Heart left ventricle (tissue), 16 donors: ENCODE data around the gene CDH5. TPM values are rescaled to one million over a fixed set of nuclear protein-coding genes. Genes with fewer than 3 reads are reported as not detected.

Experiments used
- ATAC-seq, 4 donors: fragments of 200-7000 bp; cut with Tn5 transposase; one replicate each; pipeline ENCODE4 v1.9.1; 2020 to 2022; ENCODE audit warnings: moderate library complexity in 4 of 4, mild to moderate bottlenecking in 3 of 4, moderate number of reproducible peaks in 1 of 4
- DNase-seq, 5 donors: peaks; one replicate each; pipeline ENCODE4 v3.0.0-alpha.2; 2020
- H3K27ac ChIP-seq, 12 donors: fragments of 200-600 bp; sonication (generic) in 4 of 12; one replicate each; pipeline versions ENCODE4 v1.5.0 to v1.8.0; 2016 to 2022; ENCODE audit warnings: mild to moderate bottlenecking in 2 of 12
- H3K27me3 ChIP-seq, 9 donors: fragments of 200-600 bp; sonication (generic) in 2 of 9; one replicate each; pipeline versions ENCODE4 v1.5.1 to v1.8.0; 2016 to 2022; ENCODE audit warnings: mild to moderate bottlenecking in 3 of 9
- H3K36me3 ChIP-seq, 9 donors: fragments of 200-600 bp; sonication (generic) in 2 of 9; one replicate each; pipeline versions ENCODE4 v1.5.0 to v1.8.0; 2018 to 2022; ENCODE audit warnings: mild to moderate bottlenecking in 2 of 9
- H3K4me1 ChIP-seq, 12 donors: fragments of 200-600 bp; sonication (generic) in 4 of 12; one replicate each; pipeline versions ENCODE4 v1.5.0 to v1.8.0; 2016 to 2022; ENCODE audit warnings: mild to moderate bottlenecking in 3 of 12
- H3K4me3 ChIP-seq, 12 donors: fragments of 200-600 bp; sonication (generic) in 4 of 12; one replicate each; pipeline versions ENCODE4 v1.5.0 to v1.8.0; 2017 to 2022; ENCODE audit warnings: mild to moderate bottlenecking in 9 of 12, moderate library complexity in 4 of 12
- H3K9me3 ChIP-seq, 12 donors: fragments of 200-600 bp; sonication (generic) in 4 of 12; one replicate each; pipeline versions ENCODE4 v1.5.0 to v1.8.0; 2016 to 2022; ENCODE audit warnings: mild to moderate bottlenecking in 1 of 12
- POLR2A ChIP-seq, 2 donors: fragments of 450-650 bp; IDR thresholded peaks; one replicate each; pipeline ENCODE4 v1.6.1; 2017; ENCODE audit warnings: antibody characterized with exemption in 2 of 2, mild to moderate bottlenecking in 2 of 2, moderate library complexity in 2 of 2
- WGBS, 4 donors: extraction: QIAGEN DNeasy Blood & Tissue Kit in 2 of 4; methylation state at CpG; one replicate each; pipeline versions ENCODE4 v1.1.5 to v1.1.7; 2013 to 2018; 5-methylcytosine and 5-hydroxymethylcytosine counted together
- intact Hi-C, 10 donors: fragments of 100-400 bp; cut with DNase I; formaldehyde crosslinking; loops; one replicate each; pipeline versions ENCODE4 v1.11.1 to v1.14.2; 2022
- polyA plus RNA-seq, 2 donors: library from polyadenylated mRNA; stranded (reverse); fragments of 200-250 nt; gene quantifications; one replicate each; pipeline ENCODE4 v1.2.3, GENCODE V29; 2013
- total RNA-seq, 9 donors: library from RNA; depleted of rRNA in 2 of 9; stranded (reverse); fragments of >200 nt in 2 of 9; fragmentation: NEBNext Ultra II Directional in 3 of 9; extraction: Animal tissue kit (Norgen Biotek cat#: 25700) in 3 of 9; gene quantifications; one replicate each; pipeline versions ENCODE4 v1.1.0 to v1.2.4, GENCODE V29; 2016 to 2023
- TF ChIP-seq, protein P1 (sequence below), 12 donors: fragments of 200-600 bp; sonication (generic) in 4 of 12; IDR thresholded peaks; one replicate each; pipeline versions ENCODE4 v1.5.0 to v1.8.0; 2018 to 2022; ENCODE audit warnings: antibody characterized with exemption in 12 of 12, mild to moderate bottlenecking in 5 of 12
- donor health status: ischemic (EF 13 %, LVEDD 7.1; RV severe dilation, severe dysfunction).
- donor health status: healthy with polysubstance abuse.
- donor health status: DM: no; HTN: yes; CAD: no.
- donor health status: DM: no; HTN: no; CAD: no.
- donor health status: ischemic (EF 25% LVEDD 6.9; RV normal size, moderate dysfunction).
- donor health status: ischemic (EF 25% LVEDD 5.7; RV mildly dilated, moderate dysfunction).
- donor health status: healthy.
- donor health status: DM: yes; HTN: yes; CAD: no.
- donor health status: ischemic (EF 35%, LVEDD 5.7; RV mildly dilated, moderate dysfunction).
- donor health status: nonischemic (EF 11% LVEDD 7.7; RV severe dilation, severe dysfunction).
- donor health status: DM: yes; HTN: yes; CAD: no.
- donor health status: PGD.
- donor health status: ischemic (EF 29% LVEDD 5.4; RV normal size, mild dysfunction).
- donor health status: nonischemic (EF 23%, LVEDD 6.1; RV moderate dilation, normal function).

Gene CDH5
- total and polyA plus RNA-seq, 11 donors, result 24.9 to 135 (median 62.3) TPM

DNA sequence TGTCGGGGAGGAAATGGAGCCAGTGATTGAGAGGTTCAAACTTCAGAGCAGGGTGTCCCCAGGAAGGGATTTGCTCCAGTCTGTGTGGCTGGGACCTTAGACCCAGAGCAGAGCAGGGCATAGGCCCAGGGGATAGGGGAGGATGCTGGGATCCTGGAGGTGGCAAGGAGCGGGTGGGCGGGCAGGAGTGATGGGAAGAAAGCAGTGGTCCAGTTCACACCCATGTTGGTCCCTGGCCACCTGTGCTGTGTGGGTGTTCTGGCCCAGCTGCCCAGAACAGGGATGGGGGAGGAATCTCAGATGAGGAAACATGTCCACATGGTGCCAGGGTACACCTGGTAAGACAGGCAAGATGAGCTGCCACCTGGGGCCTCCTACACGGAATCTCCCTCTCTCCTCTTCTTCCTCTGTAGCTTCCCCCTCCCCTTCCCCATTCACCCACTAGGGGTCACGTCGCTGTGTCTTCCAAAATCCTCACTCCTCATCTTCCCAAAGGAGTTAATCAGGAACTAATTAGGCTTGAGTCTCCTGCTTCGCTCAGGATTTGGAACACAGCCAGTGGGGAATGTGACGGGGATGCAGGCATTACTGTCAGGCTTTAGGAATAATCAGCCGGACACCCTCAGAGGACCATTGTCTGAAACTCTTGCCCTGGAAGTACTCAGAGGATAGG, 62.9 kb downstream of the CDH5 start:
- peaks cover 0 to 26% (median 13%) of the 10 kb centered on the region in 12 donors for H3K4me1 ChIP-seq
- H3K27me3 ChIP-seq, result peaks cover 0 to 68% (median 9%) of the 10 kb centered on the region in 9 donors
- no peak for ATAC-seq
- no peak for TF ChIP-seq POLR2A (IDR thresholded peaks at IDR 0.05)
- TF ChIP-seq, protein P1, sequence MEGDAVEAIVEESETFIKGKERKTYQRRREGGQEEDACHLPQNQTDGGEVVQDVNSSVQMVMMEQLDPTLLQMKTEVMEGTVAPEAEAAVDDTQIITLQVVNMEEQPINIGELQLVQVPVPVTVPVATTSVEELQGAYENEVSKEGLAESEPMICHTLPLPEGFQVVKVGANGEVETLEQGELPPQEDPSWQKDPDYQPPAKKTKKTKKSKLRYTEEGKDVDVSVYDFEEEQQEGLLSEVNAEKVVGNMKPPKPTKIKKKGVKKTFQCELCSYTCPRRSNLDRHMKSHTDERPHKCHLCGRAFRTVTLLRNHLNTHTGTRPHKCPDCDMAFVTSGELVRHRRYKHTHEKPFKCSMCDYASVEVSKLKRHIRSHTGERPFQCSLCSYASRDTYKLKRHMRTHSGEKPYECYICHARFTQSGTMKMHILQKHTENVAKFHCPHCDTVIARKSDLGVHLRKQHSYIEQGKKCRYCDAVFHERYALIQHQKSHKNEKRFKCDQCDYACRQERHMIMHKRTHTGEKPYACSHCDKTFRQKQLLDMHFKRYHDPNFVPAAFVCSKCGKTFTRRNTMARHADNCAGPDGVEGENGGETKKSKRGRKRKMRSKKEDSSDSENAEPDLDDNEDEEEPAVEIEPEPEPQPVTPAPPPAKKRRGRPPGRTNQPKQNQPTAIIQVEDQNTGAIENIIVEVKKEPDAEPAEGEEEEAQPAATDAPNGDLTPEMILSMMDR (IDR thresholded peaks at IDR 0.05), result no peak
- no peak overlapping the region for H3K27ac ChIP-seq
- no peak for DNase-seq
- intact Hi-C loops, result no loop called here
- 65 to 75% (median 74%) methylated on average over 8 to 9 of the region's 9 CpGs for WGBS, 4 donors
- no peak overlapping the region for H3K4me3 ChIP-seq
- no peaks in the 10 kb centered on the region for H3K9me3 ChIP-seq
- no peaks in the 10 kb centered on the region for H3K36me3 ChIP-seq

DNA sequence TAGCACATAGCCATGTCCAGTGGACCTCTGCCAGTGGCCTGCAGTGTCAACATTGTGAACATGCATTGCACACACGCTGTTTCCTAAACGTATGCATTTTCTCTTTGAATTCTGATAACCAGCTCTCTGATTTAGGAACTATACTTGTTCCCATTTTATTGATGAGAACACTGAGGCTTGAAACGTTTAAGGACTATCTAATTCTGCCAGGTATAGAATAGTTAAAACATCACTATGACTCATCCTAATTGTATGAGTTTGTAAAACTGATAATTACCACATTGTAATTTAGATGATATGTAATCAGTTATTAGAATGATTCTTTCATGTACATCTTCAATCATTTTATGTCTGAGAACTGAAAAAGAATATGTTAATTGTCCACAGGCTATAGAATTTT, 63.7 kb downstream of the CDH5 start:
- Histone ChIP-seq H3K4me3 (no peak overlapping the region), H3K4me1 (peaks cover 0 to 26% (median 13%) of the 10 kb centered on the region in 12 donors), H3K36me3 (no peaks in the 10 kb centered on the region), H3K27ac (no peak overlapping the region), H3K9me3 (no peaks in the 10 kb centered on the region), H3K27me3 (peaks cover 0 to 61% (median 9%) of the 10 kb centered on the region in 9 donors)
- ATAC-seq (no peak), DNase-seq (no peak)
- intact Hi-C loops, result loop anchor here in 1 of 10 donors (5.0 kb wide), 1 partner anchor 37 kb away; no protein-coding TSS in a partner anchor
- whole genome bisulfite sequencing, 4 donors, result 79 to 86% (median 80%) methylated on average over 3 of the region's 3 CpGs
- TF ChIP-seq, protein P1 (IDR thresholded peaks at IDR 0.05), result no peak

DNA sequence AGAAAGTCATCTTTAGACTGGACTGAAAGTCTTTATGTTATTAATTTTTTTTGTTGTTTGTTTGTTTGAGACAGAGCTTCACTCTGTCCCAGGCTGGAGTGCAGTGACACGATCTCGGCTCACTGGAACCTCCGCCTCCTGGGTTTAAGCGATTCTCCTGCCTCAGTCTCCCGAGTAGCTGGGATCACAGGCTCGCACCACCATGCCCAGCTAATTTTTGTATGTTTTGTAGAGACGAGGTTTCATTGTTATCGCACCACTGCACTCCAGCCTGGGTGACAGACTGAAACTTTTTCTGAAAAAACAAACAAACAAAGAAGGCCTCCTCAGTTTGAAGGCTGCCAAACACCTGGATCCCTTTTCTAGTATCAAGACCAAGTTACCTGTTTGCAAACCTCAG, 65.3 kb downstream of the CDH5 start:
- Histone ChIP-seq H3K4me3 (no peak overlapping the region), H3K27me3 (peaks cover 0 to 46% (median 0%) of the 10 kb centered on the region in 9 donors), H3K36me3 (no peaks in the 10 kb centered on the region), H3K4me1 (peaks cover 0 to 16% (median 7%) of the 10 kb centered on the region in 12 donors), H3K27ac (no peak overlapping the region), H3K9me3 (no peaks in the 10 kb centered on the region)
- TF ChIP-seq, protein P1 (IDR thresholded peaks at IDR 0.05), result no peak
- TF ChIP-seq POLR2A (IDR thresholded peaks at IDR 0.05), result no peak
- intact Hi-C loops, result loop anchor here in 1 of 10 donors (5.0 kb wide), 1 partner anchor 36 kb away; no protein-coding TSS in a partner anchor
- ATAC-seq (no peak), DNase-seq (no peak)
- 92 to 93% (median 92%) methylated on average over 8 of the region's 8 CpGs for WGBS, 4 donors

DNA sequence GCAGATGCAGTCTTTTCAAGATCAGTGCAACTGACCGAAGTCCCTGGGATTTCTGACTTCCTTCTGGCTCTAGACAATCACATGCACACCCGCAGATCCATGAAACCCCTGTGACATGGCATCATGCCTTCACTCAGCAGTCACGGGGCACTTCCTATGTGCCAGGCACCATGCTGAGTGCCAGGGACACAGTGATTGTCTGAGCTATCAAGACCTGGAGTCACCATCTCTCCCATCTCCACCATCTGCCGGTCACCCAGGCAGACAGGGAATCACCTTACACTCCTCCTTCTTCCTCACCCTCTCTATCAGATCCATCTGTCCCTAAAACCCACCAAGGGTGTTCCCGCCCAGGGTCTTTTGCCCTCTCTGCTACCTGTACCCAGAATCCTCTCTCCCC, 65.9 kb downstream of the CDH5 start:
- TF ChIP-seq POLR2A (IDR thresholded peaks at IDR 0.05), result no peak
- TF ChIP-seq, protein P1 (IDR thresholded peaks at IDR 0.05), result no peak
- DNase-seq (no peak), ATAC-seq (peak in 1 of 4 donors; percentile 27)
- 56 to 76% (median 66%) methylated on average over 5 of the region's 5 CpGs for WGBS, 4 donors
- Histone ChIP-seq H3K36me3 (no peaks in the 10 kb centered on the region), H3K27me3 (peaks cover 0 to 43% (median 0%) of the 10 kb centered on the region in 9 donors), H3K4me1 (peaks cover 0 to 15% (median 7%) of the 10 kb centered on the region in 12 donors), H3K9me3 (no peaks in the 10 kb centered on the region), H3K4me3 (no peak overlapping the region), H3K27ac (no peak overlapping the region)
- intact Hi-C loops, result loop anchor here in 1 of 10 donors (5.0 kb wide), 1 partner anchor 35 kb away; no protein-coding TSS in a partner anchor
